HG03520 (cell line): ENCODE measurements around the gene GLI1.
"Not testable (repeated sequence)": the region's sequence is repeated elsewhere in the genome, so short reads cannot be mapped to it uniquely, and the experiment has no call there.

Experiments used
- ATAC-seq: cut with Tn5 transposase; IDR thresholded peaks from one replicate; pipeline ENCODE4 v1.9.1; 2021; ENCODE audit warnings: mild to moderate bottlenecking, moderate library complexity; ENCODE audit not compliant: unreplicated experiment

GLI1 gene

DNA sequence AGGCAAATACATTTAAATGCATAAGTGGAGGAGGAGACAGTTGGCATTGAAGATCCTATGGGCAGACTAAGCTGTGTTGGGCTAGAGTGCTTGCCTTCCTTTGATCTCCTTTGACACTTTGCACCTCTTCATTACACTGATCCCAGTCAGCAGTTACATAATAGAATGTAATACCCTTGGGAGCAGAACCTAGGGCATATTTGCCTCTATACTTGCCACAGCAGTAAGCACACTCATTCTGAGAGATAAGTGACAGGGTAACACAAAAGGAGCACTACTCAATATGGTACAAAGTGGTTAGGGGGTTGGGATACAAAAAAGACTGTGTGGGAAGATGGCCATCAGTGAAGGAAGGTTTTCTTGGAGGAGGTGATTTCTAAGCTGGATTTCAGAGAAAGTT lies 37.2 kb downstream of the GLI1 start:
- ATAC-seq, result no peak

DNA sequence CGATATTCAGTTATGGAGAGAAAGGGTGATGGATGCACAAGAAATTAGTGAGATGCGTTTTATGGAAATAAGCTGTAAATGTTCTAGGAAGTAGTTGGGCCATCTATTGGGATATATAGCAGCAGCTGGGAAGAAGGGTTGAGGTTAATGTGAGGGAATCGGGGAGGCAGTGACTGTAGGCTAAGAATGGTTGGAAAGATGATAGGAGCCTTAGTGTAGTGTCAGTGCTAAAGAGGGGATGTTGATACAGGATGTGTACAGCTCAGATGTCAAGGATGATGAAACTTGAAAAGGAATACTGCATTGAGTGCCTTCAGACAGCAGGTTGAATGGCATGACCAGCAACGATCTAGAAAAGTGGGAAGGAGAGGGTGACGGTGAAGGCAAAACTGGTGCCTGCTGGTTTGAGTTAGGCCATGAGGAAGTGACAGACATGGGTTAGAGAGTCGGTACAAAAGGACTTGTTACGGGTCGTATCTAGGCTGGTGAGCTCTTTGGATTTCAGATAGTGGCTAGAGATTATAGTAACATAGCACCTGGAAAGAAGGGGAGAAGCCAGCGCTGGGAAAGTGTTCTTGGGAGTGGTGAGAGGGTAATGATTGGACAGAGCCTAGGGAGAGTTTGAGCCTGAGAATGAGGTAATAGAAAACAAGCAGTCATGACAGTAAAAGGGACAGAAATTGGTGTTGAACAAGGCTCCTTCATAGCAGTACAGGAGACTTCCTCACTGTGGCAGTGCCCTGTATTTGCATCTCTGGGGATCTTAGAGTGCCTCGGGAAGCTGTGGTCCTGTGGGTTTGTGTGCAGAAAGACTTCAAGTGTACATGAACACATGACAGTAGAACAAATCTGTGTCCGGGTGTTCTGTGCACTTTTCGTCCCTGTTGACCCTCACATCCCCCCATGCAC lies 37.9 kb downstream of the GLI1 start:
- ATAC-seq, result no peak

DNA sequence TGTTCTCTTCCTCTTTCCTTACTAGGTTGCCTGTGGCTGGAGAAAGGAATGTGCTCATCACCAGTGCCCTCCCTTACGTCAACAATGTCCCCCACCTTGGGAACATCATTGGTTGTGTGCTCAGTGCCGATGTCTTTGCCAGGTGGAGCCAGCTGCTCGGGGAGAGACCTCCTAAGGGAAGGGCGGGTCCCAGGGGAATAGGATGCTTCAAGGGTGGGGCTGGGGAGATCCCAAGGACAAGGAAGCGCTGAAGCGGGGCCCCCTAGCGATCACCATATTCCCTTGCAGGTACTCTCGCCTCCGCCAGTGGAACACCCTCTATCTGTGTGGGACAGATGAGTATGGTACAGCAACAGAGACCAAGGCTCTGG lies 38.5 kb downstream of the GLI1 start:
- no peak for ATAC-seq

DNA sequence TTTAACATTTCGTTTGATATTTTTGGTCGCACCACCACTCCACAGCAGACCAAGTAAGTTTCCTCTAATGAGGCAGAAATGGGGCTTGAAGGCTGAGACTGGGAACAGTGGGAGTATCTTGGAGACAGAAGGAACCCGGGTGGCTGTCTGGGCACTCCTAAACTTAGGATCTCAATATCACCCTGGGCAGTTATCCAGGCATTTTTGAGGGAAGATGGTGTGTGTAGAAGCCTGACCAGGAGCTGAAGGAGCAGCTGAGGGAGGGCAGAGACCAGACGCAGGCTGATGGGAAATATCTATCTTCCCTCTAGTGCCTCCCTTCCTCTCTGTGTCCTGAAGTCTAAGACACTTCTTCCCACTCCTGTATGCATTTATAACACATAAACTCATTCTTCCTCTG lies 39.0 kb downstream of the GLI1 start:
- no peak for ATAC-seq

DNA sequence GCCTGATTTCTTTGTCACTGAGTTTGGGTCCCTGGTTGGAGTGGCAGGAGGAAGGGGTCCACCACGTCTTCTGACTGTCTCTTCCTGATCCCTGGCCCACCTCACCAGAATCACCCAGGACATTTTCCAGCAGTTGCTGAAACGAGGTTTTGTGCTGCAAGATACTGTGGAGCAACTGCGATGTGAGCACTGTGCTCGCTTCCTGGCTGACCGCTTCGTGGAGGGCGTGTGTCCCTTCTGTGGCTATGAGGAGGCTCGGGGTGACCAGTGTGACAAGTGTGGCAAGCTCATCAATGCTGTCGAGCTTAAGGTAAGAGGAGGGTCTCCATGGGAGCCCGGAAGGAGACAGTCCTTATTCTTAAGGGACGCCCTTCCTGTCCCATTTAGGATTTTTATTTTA lies 40.6 kb downstream of the GLI1 start:
- ATAC-seq, result no peak

DNA sequence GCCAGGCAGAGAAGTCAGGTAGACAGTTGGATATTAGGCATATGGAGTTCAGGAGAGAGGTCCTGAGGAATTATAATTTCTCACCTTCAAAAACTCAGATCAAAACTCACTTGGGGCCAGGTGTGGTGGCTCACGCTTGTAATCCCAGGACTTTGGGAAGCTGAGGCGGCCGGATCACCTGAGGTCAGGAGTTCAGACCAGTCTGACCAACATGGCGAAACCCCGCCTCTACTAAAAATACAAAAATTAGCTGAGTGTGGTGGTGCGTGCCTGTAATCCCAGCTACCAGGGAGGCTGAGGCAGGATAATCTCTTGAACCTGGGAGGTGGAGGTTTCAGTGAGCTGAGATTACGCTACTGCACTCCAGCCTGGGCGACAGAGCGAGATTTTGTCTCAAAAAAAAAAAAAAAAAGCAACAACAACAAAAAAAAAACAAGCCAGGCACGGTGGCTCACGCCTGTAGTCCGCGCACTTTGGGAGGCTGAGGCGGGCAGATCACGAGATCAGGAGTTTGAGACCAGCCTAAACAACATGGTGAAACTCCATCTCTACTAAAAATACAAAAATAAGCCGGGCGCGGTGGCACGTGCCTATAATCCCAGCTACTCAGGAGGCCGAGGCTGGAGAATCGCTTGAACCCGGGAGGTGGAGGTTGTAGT lies 42.9 kb downstream of the GLI1 start:
- ATAC-seq, result not testable (repeated sequence)

DNA sequence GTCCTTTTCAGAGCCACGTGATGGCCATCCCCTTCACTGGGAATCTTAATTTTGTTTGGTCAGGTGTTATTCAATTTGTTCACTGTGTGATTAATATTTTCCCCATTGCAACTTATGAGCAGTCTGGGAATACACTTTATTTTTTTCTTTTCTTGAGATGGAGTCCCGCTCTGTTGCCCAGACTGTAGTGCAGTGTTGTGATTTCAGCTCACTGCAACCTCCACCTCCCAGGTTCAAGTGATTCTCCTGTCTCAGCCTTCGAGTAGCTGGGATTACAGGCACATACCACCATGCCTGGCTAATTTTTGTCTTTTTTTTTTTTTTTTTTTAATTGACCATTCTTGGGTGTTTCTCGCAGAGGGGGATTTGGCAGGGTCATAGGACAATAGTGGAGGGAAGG lies 47.0 kb downstream of the GLI1 start:
- ATAC-seq, result not testable (repeated sequence)

DNA sequence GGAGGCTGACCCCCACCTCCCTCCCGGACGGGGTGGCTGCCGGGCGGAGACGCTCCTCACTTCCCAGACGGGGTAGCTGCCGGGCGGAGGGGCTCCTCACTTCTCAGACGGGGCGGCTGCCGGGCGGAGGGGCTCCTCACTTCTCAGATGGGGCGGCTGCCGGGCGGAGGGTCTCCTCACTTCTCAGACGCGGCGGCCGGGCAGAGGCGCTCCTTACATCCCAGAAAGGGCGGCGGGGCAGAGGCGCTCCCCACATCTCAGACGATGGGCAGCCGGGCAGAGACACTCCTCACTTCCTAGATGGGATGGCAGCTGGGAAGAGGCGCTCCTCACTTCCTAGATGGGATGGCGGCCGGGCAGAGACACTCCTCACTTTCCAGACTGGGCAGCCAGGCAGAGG lies 48.2 kb downstream of the GLI1 start:
- ATAC-seq, result not testable (repeated sequence)

DNA sequence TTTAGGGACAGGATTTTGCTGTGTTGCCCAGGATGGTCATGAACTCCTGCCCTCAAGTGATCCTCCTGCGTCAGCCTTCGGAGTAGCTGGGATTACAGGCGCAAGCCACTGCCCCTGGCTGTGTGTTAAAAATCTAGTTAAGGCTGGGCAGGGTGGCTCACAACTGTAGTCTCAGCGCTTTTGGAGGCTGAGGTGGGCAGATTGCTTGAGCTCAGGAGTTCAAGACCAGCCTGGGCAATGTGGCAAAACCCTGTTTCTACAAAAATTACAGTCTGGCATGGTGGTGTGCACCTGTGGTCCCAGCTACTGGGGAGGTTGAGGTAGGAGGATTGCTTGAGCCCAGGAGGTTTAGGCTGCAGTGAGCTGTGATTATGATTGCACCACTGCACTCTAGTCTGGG lies 51.6 kb downstream of the GLI1 start:
- ATAC-seq, result no peak

DNA sequence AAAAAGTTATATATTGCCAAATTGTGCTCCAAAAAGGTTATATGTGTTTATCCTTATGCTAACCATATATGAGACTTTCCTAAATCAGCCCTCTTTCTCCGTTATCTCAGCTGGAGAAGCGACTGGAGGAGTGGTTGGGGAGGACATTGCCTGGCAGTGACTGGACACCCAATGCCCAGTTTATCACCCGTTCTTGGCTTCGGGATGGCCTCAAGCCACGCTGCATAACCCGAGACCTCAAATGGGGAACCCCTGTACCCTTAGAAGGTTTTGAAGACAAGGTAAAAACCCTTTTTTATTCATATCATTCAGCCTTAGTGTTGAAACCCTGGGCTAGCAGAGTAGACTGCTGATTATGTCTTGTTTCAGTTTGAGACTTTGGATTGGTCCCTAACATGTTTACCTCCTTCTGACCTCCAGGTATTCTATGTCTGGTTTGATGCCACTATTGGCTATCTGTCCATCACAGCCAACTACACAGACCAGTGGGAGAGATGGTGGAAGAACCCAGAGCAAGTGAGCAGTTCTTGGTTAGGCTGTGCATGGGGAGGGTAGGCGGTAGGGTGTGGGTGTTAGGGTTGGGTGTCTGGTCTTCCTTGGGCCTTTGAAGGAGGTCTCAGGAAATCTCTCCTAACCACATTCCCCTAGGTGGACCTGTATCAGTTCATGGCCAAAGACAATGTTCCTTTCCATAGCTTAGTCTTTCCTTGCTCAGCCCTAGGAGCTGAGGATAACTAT lies 52.2 kb downstream of the GLI1 start:
- ATAC-seq, result no peak

DNA sequence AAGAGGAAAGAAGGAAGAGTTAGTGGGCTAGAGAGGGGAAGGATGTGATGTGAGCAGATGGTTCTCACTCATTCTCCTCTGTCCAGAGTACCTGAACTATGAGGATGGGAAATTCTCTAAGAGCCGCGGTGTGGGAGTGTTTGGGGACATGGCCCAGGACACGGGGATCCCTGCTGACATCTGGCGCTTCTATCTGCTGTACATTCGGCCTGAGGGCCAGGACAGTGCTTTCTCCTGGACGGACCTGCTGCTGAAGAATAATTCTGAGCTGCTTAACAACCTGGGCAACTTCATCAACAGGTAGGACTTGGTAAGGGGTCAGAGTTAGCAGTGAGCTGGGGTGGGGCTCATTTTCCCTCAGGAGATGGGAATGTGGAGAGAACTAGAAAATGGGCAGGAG lies 53.1 kb downstream of the GLI1 start:
- ATAC-seq, result no peak

DNA sequence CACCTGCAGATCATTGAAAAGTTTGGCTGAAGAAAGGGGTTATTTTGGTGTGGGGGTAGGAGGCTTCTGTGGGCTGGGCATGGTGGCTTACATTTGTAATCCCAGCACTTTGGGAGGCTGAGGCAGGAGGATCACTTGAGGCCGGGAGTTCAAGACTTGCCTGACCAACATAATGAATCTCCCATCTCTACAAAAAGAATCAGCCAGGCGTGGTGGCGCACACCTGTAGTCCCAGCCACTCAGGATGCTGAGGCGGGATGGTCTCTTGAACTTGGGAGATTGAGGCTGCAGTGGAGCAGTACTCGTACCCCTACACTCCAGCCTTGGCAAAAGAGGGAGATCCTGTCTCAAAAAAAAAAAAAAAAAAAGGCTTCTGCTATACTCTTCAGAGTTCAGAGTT lies 53.7 kb downstream of the GLI1 start:
- no peak for ATAC-seq

DNA sequence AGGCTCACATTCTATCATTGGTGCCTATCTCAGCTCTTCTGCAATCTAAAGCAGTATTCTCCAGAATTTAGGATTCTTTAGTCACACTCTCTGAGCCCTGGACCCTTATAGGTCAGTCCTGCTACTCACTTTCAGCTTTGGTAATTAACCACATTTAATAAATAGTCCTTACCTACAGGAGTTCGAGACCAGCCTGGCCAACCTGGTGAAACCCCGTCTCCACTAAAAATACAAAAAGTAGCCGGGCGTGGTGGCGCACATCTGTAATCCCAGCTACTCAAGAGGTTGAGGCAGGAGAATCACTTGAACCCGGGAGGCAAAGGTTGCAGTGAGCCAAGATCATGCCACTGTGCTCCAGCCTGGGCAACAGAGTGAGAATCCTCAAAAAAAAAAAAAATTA lies 54.1 kb downstream of the GLI1 start:
- ATAC-seq, result not testable (repeated sequence)

DNA sequence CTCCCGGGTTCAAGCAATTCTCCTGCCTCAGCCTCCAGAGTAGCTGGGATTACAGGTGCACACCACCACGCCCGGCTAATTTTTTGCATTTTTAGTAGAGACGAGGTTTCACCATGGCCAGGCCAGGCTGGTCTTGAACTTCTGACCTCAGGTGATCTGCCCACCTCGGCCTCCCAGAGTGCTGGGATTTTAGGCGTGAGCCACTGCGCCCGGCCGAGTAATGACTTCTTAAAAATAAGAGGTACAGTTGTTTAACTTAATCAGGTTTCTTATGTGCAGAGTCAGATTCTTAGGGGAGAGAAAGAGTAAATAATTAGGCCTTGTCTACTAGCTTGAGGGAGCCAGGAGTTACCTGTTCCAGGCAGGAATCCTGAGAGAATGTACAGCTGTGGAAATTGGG lies 54.7 kb downstream of the GLI1 start:
- ATAC-seq, result not testable (repeated sequence)

DNA sequence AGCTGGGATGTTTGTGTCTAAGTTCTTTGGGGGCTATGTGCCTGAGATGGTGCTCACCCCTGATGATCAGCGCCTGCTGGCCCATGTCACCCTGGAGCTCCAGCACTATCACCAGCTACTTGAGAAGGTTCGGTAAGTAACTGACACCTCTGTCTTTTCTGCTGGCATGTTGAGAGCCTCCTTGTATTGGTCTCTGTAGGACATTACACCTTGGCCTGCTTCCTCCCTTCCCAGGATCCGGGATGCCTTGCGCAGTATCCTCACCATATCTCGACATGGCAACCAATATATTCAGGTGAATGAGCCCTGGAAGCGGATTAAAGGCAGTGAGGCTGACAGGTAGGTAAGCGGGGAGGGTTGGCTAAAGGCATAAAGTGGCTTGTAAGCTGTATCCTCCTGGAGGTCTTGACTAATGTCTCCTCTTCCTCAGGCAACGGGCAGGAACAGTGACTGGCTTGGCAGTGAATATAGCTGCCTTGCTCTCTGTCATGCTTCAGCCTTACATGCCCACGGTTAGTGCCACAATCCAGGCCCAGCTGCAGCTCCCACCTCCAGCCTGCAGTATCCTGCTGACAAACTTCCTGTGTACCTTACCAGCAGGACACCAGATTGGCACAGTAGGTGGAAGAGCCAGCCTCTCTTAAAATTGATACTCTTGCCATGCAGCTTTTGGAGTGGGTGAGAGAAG lies 55.3 kb downstream of the GLI1 start:
- no peak for ATAC-seq

DNA sequence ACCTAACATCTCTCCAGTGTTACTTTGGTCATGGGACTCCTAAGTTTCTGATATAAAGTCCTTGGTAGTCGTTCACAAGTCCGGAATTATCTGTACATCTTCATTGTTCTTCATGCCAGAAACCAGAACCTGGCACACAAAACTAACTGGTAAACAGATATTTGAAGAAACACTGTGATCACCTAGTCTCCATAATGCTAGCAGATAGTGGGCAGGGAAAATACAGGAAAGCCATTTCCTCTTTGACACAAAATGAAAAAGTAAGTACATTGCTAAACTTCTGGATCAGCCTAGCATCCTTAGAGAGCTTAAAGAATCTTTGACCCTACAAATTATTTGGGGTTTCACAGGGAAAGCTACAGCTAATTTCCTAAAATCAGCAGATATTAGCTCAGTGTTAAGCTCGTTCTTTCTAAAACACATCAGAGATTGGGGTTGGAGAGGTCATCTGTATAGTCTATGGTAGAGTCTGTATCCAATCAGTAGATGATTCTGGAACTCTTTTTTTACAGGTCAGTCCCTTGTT lies 55.9 kb downstream of the GLI1 start:
- no peak for ATAC-seq

DNA sequence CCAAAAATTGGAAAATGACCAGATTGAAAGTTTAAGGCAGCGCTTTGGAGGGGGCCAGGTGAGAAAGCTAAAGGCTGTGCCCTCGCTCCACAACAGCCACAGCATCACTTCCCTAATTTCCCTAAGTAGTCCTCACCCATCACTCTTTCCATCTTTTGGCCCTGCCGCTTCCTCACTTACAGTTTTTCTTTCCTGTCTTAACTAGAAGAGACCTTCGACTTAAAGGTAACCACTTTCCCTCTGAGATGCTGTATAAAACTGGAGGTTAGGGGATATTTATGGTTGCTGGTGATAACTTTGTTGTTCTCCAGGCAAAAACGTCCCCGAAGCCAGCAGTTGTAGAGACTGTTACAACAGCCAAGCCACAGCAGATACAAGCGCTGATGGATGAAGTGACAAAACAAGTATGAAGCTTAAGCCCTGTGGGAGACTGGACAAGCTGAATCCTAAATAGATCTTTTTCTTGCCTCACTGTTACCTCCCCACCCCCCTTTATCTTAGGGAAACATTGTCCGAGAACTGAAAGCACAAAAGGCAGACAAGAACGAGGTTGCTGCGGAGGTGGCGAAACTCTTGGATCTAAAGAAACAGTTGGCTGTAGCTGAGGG lies 56.5 kb downstream of the GLI1 start:
- ATAC-seq, result no peak

DNA sequence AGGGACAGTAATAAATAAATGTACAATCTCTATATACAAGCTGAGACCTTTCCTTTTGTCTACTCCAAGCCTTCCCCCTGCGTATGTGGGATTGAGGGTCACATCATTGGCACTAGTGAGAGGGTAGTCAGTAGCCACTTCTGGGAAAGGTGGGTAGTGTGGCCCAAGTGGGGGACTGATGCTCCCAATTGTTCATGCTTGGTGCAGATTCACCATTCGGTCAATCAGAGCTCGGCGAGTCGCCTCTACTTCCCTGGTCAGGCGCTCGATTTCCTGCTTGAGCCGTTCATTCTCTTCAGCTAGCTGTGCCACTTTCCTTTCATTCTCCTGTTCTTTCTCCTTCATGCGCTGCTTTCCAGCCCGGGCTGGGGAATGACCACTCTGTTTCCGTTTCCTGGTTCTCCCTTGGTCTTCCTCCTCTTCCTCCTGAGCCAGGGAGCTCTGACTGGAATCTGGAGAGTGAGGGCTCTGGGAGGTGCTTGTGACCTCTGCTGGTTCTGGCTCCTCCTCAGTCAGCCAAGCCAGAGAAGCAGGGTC lies 57.1 kb downstream of the GLI1 start:
- ATAC-seq, result no peak

DNA sequence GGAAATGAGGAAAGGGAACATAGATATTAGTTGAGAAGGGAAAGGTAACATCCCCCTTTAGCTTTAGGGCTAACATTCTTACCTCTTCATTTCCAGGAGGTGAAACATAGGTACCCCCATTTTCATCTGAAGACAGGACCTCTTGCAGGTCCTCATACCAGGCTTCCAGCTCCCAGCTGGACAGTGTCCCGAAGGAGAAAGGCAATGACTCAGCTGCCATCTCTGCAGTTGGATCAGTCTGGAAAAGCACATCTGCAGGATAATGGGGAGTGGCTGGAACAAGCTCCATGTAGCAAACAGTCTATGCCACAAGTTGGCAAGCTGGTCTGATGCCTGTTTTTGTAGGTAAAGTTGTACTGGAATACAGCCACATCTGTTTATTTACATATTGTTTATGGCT lies 57.6 kb downstream of the GLI1 start:
- no peak for ATAC-seq

DNA sequence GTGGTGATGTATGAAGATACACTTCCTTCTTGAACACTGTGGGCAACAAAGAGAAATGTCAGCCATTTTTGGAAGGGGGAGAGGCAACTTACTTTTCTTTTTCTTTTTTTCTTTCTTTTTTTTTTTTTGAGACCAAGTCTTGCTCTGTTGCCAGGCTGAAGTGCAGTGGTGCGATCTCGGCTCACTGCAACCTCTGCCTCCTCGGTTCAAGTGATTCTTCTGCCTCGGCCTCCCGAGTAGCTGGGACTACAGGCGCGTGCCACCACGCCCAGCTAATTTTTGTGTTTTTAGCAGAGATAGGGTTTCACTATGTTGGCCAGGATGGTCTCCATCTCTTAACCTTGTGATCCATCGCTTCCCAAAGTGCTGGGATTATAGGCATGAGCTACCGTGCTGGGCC lies 58.1 kb downstream of the GLI1 start:
- ATAC-seq, result not testable (repeated sequence)
